Aorta (tissue), 5 donors: ENCODE data around the gene HEATR5B. TPM values are rescaled to one million over a fixed set of nuclear protein-coding genes. Genes with fewer than 3 reads are reported as not detected.
"Not testable (repeated sequence)": the region's sequence is repeated elsewhere in the genome, so short reads cannot be mapped to it uniquely, and the experiment has no call there.

ENCODE experiments used
- ATAC-seq: fragments of 200-7000 bp; cut with Tn5 transposase; one replicate; pipeline ENCODE4 v1.9.1; 2022; ENCODE audit warnings: moderate library complexity; ENCODE audit not compliant: low FRiP score
- DNase-seq, 2 donors: peaks; one replicate each; pipeline ENCODE4 v3.0.0-alpha.2; 2020
- H3K27ac ChIP-seq, 2 donors: one replicate each; pipeline ENCODE4 v1.5.1; 2013; ENCODE audit warnings: low read length in 2 of 2, mild to moderate bottlenecking in 2 of 2, moderate library complexity in 2 of 2, control low read depth in 1 of 2, inconsistent platforms in 1 of 2, low read depth in 1 of 2
- H3K27me3 ChIP-seq, 2 donors: one replicate each; pipeline ENCODE4 v1.6.1; 2013; ENCODE audit warnings: control low read depth in 1 of 2, low read length in 1 of 2, mild to moderate bottlenecking in 1 of 2, moderate library complexity in 1 of 2; ENCODE audit not compliant: insufficient read depth in 2 of 2, control insufficient read depth in 1 of 2
- H3K36me3 ChIP-seq, 2 donors: one replicate each; pipeline ENCODE4 v1.6.1; 2013; ENCODE audit warnings: control low read depth in 1 of 2, low read length in 1 of 2, mild to moderate bottlenecking in 1 of 2; ENCODE audit not compliant: insufficient read depth in 2 of 2, control insufficient read depth in 1 of 2
- H3K4me1 ChIP-seq, 2 donors: one replicate each; pipeline ENCODE4 v1.6.1; 2013; ENCODE audit warnings: low read length in 2 of 2, control low read depth in 1 of 2, mild to moderate bottlenecking in 1 of 2, moderate library complexity in 1 of 2; ENCODE audit not compliant: insufficient read depth in 2 of 2, control insufficient read depth in 1 of 2
- H3K4me3 ChIP-seq, 2 donors: one replicate each; pipeline ENCODE4 v1.5.1; 2013; ENCODE audit warnings: low read length in 2 of 2, control low read depth in 1 of 2, mild to moderate bottlenecking in 1 of 2
- H3K9me3 ChIP-seq: one replicate; pipeline ENCODE4 v1.6.1; 2013; ENCODE audit warnings: mild to moderate bottlenecking, low read length; ENCODE audit not compliant: control insufficient read depth
- WGBS, 2 donors: extraction: QIAGEN DNeasy Blood & Tissue Kit; methylation state at CpG; one replicate each; pipeline ENCODE4 v1.1.7; 2013; 5-methylcytosine and 5-hydroxymethylcytosine counted together
- intact Hi-C, 2 donors: fragments of 100-400 bp; cut with DNase I; formaldehyde crosslinking; loops; one replicate each; pipeline versions ENCODE4 v1.14.2 to v1.15.0; 2022
- polyA plus RNA-seq, 2 donors: library from polyadenylated mRNA; stranded (reverse); fragments of 200-250 nt; gene quantifications; one replicate each; pipeline ENCODE4 v1.2.3, GENCODE V29; 2013
- total RNA-seq, 2 donors: library from RNA; stranded (reverse); fragmentation: NEBNext Ultra II Directional; extraction: Animal tissue kit (Norgen Biotek cat#: 25700); gene quantifications; one replicate each; pipeline ENCODE4 v1.2.1, GENCODE V29; 2021
- donor health status: healthy with polysubstance abuse.
- donor health status: Bipolar disorder and iron deficiency.
- donor health status: DM: no; HTN: no; CAD: no.
- donor health status: DM: no; HTN: no; CAD: no.
- donor health status: DM: yes; HTN: yes; CAD: no.

HEATR5B gene
- total and polyA plus RNA-seq, 4 donors = 5.0 to 28.2 (median 15.0) TPM

DNA sequence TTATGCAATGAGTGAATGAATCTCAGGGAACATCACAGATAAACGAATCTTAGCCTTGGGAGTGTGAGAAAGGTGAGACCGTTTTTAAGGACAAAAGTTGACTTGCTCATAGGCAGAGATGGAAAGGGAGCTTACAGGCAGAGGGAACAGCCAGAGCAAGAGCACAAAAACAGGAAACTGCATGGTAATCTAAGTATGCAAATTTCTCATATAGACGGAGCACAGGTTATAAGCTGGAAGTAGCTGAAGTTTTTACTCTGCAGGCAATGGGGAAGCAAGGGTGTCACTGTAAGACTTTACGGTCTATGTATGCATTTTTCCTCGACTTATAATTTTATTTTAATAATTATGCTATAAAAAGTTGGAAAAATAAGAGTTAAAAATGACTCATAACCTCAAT is 73.0 kb downstream of the HEATR5B start:
- no peak overlapping the region for H3K4me3 ChIP-seq
- intact Hi-C loops = no loop called here
- 81 to 85% methylated on average over 5 of the region's 5 CpGs for WGBS, 2 donors
- peaks cover 0 to 9% of the 10 kb centered on the region in 2 donors for H3K36me3 ChIP-seq
- H3K27me3 ChIP-seq = no peaks in the 10 kb centered on the region
- no peak for DNase-seq
- no peak for ATAC-seq
- H3K4me1 ChIP-seq = no peaks in the 10 kb centered on the region
- no peaks in the 10 kb centered on the region for H3K9me3 ChIP-seq
- no peak overlapping the region for H3K27ac ChIP-seq

DNA sequence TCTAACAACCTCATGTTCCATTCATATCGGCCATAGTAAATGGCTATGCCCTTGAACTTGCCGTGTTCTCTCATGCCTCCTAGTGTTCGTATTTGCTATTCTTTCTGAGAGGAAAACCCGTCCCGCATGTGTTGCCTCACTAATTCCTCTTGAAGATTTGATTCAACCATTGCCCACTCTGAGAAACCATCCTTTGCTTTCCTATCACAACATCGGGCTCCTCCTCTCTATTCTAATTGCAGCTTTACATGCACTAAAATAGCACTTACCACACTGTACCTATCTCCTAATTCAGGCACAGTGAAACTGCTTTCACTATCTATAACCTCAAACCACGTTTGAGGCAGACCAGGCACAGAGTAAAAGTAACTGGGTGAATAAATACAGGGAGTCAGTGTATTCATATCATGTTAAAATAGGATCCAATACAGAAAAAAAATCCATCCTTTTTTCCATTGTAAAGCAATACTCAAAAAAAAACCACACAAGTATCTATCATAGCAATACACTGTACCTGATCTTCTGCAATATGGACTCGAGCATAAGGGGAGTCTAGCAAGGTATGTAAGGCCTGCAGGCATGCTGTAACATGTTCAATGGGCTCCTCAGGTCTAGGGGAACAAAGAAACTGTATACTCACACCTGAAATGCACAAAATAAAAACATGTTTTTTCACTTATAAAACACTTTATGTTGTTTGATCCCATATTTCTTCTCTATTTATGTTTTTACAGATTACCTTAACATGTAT is 78.9 kb downstream of the HEATR5B start:
- WGBS, 2 donors = 40 to 47% methylated on average over 8 of the region's 8 CpGs
- ATAC-seq (no peak), DNase-seq (no peak)
- intact Hi-C loops = loop anchor here (10.0 kb wide), 1 partner anchor 220 kb away; no protein-coding TSS in a partner anchor
- Histone ChIP-seq H3K27me3 (no peaks in the 10 kb centered on the region), H3K36me3 (peaks cover 4 to 7% of the 10 kb centered on the region in 2 donors), H3K4me1 (no peaks in the 10 kb centered on the region), H3K27ac (no peak overlapping the region), H3K9me3 (no peaks in the 10 kb centered on the region), H3K4me3 (no peak overlapping the region)

DNA sequence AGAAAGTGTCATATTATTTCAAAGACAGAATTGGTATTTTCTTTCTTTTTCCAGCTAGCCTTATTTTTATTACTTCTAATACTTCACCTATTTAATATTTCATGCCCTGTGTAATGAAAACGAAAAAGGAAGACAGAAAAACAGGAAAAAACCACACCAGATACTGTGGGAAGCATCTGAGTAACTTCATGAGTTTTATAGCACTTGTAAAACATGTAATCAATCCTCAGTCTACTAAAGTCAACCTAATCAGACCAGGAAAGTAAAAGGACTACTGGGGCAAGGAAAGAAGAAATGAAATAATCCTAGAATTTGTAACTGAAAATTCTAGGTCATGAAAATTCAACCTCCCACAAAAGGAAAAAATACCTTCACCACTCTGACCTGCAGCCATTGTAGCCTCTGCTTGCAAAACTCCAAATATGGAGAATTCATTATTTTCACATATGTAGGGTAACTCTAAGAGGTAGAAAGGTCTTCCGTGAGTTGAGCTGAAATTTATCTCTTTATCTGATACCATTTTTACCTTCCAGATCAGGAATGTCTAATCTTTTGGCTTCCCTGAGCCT is 83.1 kb downstream of the HEATR5B start:
- ATAC-seq = no peak
- H3K9me3 ChIP-seq = no peaks in the 10 kb centered on the region
- intact Hi-C loops = loop anchor here (10.0 kb wide), 1 partner anchor 216 kb away; no protein-coding TSS in a partner anchor
- no peak for DNase-seq
- no peak overlapping the region for H3K4me3 ChIP-seq
- no peaks in the 10 kb centered on the region for H3K27me3 ChIP-seq
- no peaks in the 10 kb centered on the region for H3K4me1 ChIP-seq
- 72 to 78% methylated on average over 2 of the region's 2 CpGs for WGBS, 2 donors
- H3K27ac ChIP-seq = no peak overlapping the region
- peaks cover 2 to 5% of the 10 kb centered on the region in 2 donors for H3K36me3 ChIP-seq

DNA sequence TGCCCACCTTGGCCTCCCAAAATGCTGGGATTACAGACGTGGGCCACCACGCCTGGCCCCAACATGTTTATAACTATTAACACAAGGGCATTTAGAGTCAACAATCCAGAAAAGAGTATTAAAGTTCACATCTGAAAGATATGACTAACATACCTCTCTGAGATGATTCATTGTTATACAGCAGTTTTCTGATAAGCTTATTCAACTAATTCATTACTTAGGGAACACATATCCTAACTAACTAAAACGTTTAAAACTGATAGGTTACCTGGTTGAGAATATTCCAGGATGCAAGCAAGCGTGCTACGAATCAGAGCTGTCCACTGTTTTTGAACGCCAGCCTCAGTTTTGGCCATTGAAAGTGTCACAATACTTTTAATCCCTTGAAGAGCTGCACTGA is 83.9 kb downstream of the HEATR5B start:
- ATAC-seq = no peak
- Histone ChIP-seq H3K4me1 (no peaks in the 10 kb centered on the region), H3K27ac (no peak overlapping the region), H3K9me3 (no peaks in the 10 kb centered on the region), H3K27me3 (no peaks in the 10 kb centered on the region), H3K36me3 (peaks cover 0 to 5% of the 10 kb centered on the region in 2 donors), H3K4me3 (no peak overlapping the region)
- no peak for DNase-seq
- 85% methylated on average over 6 of the region's 6 CpGs for WGBS, 2 donors
- intact Hi-C loops = loop anchor here (10.0 kb wide), 1 partner anchor 216 kb away; no protein-coding TSS in a partner anchor

DNA sequence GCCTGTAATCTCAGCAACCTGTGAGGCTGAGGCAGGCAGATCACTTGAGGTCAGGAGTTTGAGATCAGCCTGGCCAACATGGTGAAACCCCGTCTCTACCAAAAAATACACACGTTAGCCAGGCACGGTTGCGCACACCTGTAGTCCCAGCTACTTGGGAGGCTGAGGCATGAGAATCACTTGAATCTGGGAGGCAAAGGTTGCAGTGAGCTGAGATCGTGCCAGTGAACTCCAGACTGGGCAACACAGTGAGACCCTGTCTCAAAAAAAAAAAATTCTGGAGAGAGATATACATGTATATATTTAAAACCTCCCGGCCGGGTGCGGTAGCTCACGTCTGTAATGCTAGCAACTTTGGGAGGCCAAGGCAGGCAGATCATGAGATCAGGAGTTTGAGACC is 84.8 kb downstream of the HEATR5B start:
- ATAC-seq, H3K36me3 ChIP-seq, H3K27ac ChIP-seq, H3K4me3 ChIP-seq, H3K4me1 ChIP-seq, H3K9me3 ChIP-seq, DNase-seq, intact Hi-C loops, H3K27me3 ChIP-seq: not testable (repeated sequence)
- 98 to 99% methylated on average over 9 of the region's 9 CpGs for WGBS, 2 donors

GRCh38 chr2:36993841-36994620 is 90.1 kb downstream of the HEATR5B start:
- H3K27me3 ChIP-seq = no peaks in the 10 kb centered on the region
- intact Hi-C loops = no loop called here
- H3K4me1 ChIP-seq = no peaks in the 10 kb centered on the region
- no peak overlapping the region for H3K4me3 ChIP-seq
- peaks cover 0 to 3% of the 10 kb centered on the region in 2 donors for H3K36me3 ChIP-seq
- H3K27ac ChIP-seq = no peak overlapping the region
- DNase-seq (no peak), ATAC-seq (no peak)
- H3K9me3 ChIP-seq = no peaks in the 10 kb centered on the region
- 82 to 83% methylated on average over 6 of the region's 6 CpGs for WGBS, 2 donors

- Histone ChIP-seq H3K4me3 (no peak overlapping the region), H3K27ac (no peak overlapping the region), H3K36me3 (peaks cover 4 to 6% of the 10 kb centered on the region in 2 donors), H3K4me1 (no peaks in the 10 kb centered on the region), H3K9me3 (no peaks in the 10 kb centered on the region), H3K27me3 (no peaks in the 10 kb centered on the region)
- intact Hi-C loops = no loop called here
- DNase-seq = no peak
- ATAC-seq = no peak
- 86 to 87% methylated on average over 6 of the region's 6 CpGs for WGBS, 2 donors
These were observed 96.2 kb downstream of the HEATR5B start for GRCh38 chr2:36988008-36988407.

DNA sequence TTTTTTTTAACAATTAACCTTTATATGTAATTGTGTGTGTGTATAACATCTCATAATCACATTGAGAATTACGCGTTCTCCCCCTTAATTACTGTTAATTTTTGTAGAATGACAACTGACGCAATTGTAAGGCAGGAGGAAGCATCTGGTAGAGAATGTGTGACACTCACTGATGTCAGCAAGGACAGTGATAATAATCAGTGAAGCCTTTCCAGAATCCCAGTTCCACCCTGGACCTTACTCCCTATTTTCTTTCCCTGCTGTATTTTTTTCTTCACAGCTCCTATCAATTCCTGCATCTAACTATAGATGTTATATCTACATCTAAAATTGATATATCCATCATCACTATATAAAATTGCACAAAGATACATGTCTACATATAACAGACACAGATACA is 101.7 kb downstream of the HEATR5B start:
- intact Hi-C loops = no loop called here
- ATAC-seq = no peak

More for the DNA sequence above, 101.7 kb downstream of the HEATR5B start:
- Histone ChIP-seq H3K4me1 (no peaks in the 10 kb centered on the region), H3K36me3 (peaks cover 2 to 4% of the 10 kb centered on the region in 2 donors), H3K27me3 (no peaks in the 10 kb centered on the region), H3K9me3 (no peaks in the 10 kb centered on the region), H3K4me3 (no peak overlapping the region), H3K27ac (no peak overlapping the region)
- DNase-seq = no peak
- 86 to 98% methylated on average over 3 of the region's 3 CpGs for WGBS, 2 donors
